ENCODE measurements around the gene HOXA5.

The HOXA5 gene

GRCh38 chr7:27116031-27116961, 27.2 kb downstream of the HOXA5 start:
- no peak for DNase-seq

GRCh38 chr7:27115221-27116026, 28.1 kb downstream of the HOXA5 start:
- no peak for DNase-seq

GRCh38 chr7:27114881-27115220, 28.6 kb downstream of the HOXA5 start:
- no peak for DNase-seq

GRCh38 chr7:27113991-27114769, 29.3 kb downstream of the HOXA5 start:
- no peak for DNase-seq

- no peak for DNase-seq
Observed at GRCh38 chr7:27112955-27113949, 30.2 kb downstream of the HOXA5 start.

- DNase-seq = no peak
Observed at GRCh38 chr7:27112361-27112760, 31.1 kb downstream of the HOXA5 start.

GRCh38 chr7:27111751-27112277, 31.7 kb downstream of the HOXA5 start:
- no peak for DNase-seq

GRCh38 chr7:27111042-27111750, 32.3 kb downstream of the HOXA5 start:
- DNase-seq = no peak

- no peak for DNase-seq
Observed at GRCh38 chr7:27110186-27111031, 33.1 kb downstream of the HOXA5 start.

- DNase-seq = no peak
Observed at GRCh38 chr7:27109466-27110185, 33.9 kb downstream of the HOXA5 start.

GRCh38 chr7:27108390-27109127, 34.9 kb downstream of the HOXA5 start:
- DNase-seq = no peak

GRCh38 chr7:27107391-27108381, 35.8 kb downstream of the HOXA5 start:
- DNase-seq = no peak

GRCh38 chr7:27106901-27107240, 36.6 kb downstream of the HOXA5 start:
- no peak for DNase-seq

GRCh38 chr7:27106181-27106900, 37.1 kb downstream of the HOXA5 start:
- no peak for DNase-seq

- DNase-seq = no peak
Observed at GRCh38 chr7:27105301-27106031, 38.0 kb downstream of the HOXA5 start.
